NCI-H187 (cell line): ENCODE data around the gene VNN1.
"Not testable (repeated sequence)": the region's sequence is repeated elsewhere in the genome, so short reads cannot be mapped to it uniquely, and the experiment has no call there.

Experiments used
- DNase-seq, 2 experiments: peaks; one replicate each; lab custom pipeline; 2025; lab: John Stamatoyannopoulos, UW

Gene VNN1

DNA sequence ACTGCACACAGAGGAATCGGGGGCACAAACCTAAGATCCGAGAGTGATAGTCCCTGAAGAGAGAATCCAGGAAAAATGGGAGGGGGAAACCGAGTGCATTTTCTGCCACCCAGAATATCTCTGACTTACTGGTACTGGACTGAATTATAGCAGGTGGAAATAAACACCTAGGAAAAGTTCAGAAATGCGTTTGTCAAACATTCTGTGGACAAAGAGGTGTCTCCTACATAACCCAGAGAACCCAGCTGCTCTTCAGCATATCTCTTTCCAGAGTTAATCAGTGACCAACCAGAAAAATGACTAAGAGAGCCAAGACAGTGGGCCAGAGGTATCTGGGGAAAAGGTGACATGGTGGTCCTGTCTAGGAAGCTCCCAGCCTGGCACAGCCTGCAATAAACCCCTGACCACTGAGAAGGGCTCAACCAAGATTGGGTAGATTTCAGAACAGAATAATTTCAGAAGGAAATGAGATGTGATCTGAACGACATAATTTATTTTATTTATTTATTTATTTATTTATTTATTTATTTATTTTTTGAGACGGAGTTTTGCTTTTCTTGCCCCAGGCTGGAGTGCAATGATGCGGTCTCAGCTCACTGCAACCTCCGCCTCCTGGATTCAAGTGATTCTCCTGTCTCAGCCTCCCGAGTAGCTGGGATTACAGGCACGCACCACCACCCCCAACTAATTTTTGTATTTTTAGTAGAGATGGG, 6.0 kb upstream of the VNN1 start:
- no peak for DNase-seq

DNA sequence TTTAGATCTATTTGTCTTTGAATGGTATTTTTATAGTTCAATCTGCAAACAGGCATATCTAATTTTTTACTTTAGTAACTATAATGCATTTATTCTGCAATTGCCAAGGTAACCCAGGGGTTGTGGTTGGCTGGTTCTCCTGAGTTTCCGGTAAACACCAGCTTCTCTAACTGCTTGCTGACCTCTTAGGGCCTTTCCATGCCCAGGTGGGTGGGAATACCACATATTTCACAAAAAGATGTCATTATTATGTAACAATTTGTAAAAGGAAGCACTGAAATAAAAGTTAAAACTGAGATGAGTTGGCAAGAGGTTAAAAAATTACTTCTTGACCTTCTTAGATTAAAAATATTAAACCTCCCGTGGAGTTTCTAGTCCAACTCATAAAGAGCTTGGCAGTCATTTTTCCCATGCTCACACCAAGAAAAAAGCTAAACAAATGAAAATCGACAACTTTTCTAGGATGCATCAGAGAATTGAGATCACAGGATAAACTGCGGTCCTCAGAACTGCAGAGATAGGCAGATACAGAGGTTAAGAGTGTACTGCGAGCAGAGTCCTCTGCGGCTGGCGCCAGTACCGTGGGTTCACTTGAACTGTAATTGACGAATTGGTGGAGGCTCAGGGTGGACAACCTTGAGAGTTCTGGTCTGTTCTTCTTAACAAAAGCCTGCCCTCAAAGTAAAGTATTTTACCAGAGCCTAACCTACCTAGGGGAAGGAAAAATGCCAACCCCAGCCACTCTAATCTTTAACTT, 2.2 kb upstream of the VNN1 start:
- DNase-seq: no peak

DNA sequence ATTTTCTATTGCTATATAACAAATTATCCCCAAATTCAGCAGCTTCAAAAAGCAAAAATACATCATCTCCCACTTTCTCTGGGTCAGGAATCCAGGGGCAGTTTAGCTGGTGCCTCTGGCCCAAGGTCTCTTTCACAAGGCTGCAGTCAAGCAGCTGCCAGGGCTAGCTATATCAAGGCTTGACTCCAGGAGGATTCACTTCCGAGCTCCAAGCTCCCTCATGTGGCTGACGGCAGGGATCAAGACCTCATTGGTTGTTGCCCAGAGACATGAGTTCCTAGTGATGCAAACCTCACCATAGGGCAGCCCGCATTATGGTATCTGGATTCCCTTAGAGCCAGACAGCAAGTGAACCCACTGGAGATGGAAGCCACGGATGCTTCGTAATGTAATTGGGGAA, 1.3 kb upstream of the VNN1 start:
- no peak for DNase-seq

DNA sequence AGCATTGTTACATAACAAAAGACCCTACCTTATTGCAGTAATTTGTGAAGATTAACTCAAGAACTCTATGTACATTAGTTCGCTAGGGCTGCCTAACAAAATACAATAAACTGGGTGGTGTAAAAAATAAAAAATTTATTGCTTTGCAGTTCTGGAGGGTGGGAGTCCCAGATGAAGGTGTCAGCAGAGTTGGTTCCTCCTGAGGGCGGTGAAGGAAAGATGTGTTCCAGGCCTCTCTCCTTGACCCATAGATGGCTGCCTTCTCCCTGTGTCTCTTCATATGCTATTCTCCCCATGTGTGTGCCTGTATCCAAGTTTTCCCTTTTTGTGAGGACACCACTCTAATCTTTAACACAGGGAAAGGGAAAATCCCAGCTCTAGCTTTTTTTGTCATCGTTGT, 305 bp upstream of the VNN1 start:
- no peak for DNase-seq

DNA sequence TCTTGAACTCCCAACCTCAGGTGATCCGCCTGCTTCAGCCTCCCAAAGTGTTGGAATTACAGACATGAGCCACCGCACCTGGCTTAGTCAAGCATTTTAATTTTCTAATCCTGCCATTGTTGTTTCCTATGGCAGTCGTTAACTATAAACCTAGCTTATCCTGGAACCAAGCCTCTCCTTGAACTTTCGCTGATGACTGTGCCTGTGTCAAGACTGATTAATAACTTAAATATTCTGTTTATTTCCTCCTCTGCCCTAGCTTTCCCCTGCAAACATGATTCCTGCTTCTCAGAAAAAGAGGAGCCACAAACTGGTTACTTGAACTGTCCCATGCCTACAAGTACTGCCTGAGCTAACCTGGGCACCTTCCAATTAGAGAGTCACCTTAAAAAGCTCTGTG, 1.5 kb downstream of the VNN1 start:
- DNase-seq: no peak

DNA sequence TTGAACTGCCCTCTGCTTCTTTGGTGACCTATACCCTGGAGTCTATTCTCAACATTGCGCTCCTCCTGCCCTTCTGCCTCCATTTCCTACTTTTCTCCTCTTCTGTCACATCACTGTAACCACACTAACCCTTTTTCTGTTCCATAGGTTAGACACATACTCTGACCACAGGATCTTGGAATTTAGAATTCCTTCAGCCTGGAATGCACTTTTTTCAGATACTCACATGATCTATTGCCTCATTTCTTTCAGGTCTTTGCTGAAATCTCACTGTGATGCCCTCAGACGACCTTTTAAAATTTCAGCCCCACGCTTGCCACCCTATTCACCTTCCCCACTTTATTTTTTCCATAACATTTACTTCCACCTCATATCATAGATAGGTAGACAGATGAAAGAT, 5.1 kb downstream of the VNN1 start:
- DNase-seq: no peak

DNA sequence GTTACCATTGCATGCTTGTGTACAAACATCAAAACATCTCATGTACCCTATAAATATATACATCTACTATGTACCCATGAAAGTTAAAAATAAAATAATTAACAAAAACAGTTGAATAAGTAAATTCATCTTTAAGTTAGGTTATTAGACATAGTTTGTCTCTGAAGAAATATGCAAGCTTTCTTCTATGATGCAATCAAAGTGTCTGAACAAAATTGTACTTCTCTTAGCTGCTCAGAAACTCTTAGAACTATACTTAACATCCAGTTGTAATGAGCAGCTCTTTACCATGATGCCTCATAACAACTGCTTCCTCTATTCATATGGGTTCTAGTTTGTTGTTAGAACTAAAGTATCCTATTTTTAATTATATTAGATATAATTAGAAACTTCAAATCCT, 5.9 kb downstream of the VNN1 start:
- no peak for DNase-seq

DNA sequence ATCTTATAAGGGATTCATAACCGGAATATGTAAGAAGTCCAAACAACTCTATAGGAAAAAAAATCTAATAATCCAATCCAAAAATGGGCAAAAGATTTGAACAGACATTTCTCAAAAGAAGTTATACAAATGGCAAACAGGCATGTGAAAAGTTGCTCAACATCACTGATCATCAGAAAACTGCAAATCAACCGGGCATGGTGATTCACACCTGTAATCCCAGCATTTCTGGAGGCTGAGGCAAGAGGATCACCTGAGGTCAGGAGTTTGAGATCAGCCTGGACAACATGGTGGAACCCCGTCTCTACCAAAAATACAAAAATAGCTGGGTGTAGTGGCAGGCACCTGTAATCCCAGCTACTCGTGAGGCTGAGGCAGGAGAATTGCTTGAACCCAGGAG, 7.1 kb downstream of the VNN1 start:
- not testable (repeated sequence) for DNase-seq

DNA sequence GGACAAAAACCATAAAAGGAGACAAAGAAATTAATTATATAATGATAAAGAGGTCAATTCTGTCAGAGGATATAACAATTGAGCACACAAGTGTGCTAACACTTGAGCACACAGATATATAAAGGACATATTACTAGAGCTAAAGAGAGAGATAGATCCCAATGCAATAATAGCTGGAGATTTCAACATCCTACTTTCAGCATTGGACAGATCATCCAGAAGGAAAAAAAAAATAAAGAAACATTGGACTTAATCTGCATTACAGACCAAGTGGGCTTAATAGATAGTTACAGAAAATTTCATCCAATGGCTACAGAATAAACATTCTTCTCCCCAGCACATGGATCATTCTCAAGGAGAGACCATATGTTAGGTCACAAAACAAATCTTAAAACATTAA, 9.9 kb downstream of the VNN1 start:
- DNase-seq: no peak

DNA sequence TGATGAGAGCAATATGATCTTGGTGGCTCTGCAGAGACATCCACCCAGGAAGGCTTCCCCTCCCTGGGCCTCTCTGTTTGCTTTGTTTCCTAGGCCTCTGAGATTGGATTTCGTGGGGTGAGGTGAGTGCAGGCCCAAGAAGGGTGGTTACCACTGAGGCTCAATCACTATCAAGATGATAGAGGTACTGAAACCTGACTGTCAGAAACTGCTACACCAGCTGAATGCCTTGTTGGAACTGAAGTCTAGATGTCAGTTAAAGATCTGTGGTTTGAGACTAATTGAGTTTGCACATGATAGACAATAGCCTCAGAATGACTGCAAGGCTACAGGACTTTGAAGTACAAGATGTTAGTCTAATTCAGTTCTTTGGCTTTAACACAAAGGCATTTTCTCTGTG, 15.2 kb downstream of the VNN1 start:
- no peak for DNase-seq

DNA sequence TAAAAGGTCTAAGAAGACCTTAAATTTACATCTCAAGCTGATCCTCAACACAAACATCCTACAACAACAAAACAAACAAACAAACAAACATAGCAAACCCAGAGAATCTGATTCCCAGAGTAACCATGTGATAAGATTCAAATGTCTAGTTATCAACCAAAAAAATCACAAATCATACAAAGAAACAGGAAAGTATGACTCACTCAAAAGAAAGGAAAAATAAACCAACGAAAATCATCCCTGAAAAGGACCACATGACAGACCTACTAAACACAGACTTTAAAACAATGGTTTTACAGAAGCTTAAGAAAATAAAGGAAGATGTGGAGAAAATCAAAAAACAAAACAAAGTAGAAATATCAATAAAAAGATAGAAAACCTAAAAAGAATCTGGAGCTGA, 18.1 kb downstream of the VNN1 start:
- no peak for DNase-seq

DNA sequence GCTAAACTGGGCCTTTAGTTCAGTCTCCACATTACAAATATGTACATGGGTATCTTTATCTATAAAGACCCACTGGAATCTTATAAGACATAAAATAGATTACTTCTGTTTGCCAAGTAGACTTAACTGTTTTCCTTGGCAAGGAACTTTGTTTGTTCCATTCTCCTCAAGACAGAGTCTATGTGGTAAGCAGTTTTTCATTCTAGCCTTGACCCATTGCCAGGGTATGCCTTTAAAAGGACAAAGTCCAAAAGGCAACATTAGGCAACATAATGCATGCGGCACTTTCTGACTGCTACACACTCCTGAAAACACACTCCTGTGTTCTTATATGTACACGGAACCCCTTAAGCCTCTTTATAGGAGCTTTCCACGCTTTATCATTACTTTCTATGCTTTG, 20.4 kb downstream of the VNN1 start:
- no peak for DNase-seq

DNA sequence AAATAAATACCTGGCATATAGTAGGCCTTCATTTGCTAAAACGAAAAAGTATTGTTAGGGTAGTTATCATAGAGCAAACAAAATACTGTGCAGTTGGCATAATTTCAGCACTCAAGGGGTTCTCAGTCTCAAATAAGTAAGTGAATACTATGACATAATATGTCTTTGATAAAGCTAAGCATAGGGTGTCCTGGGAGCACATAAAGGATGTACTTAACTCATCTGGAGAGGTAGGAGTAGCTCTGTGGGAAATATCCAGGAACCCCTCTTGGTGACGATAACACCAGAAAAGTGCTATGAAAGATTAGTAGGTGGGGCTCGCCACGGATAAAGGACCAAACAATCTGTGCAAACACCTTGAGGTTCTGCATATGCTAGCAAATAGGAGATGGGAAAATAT, 23.2 kb downstream of the VNN1 start:
- no peak for DNase-seq

DNA sequence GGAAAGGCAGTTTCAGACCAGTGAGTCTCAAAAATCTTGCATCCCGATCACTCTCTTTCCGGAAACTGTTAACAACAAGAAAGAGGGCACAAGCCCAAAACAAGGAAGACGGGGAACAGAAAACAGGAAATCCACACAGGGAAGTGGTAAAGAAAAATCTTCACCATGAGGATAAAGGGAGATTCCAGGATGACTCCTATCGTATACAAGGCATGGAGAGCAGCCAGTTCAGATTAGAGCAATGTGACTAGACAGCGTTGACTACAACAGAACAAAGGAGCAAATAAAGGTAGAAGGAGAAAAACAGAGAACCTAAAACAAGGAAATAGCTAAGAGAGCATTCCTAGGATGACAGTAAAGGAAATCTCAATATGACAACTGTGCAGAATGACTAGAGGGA, 26.5 kb downstream of the VNN1 start:
- DNase-seq: no peak

DNA sequence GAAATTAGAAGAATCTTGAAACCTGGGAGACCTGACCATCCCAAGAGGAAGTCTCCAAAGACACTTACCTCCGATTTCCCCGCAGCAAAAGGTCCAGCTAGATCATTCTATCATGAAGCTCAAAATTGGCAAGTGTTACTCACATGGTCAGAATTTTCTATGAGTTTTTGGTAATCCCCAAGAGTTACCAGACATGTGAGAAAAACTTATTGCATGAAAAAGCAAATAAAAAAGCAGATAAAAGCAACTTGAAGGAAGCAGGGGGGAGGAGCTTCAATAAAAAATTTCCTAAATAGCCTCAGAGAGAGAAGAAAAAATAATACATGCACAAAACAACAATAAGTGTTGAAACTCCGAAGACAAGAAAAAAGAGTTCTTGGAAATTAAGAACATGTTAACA, 27.3 kb downstream of the VNN1 start:
- DNase-seq: no peak

DNA sequence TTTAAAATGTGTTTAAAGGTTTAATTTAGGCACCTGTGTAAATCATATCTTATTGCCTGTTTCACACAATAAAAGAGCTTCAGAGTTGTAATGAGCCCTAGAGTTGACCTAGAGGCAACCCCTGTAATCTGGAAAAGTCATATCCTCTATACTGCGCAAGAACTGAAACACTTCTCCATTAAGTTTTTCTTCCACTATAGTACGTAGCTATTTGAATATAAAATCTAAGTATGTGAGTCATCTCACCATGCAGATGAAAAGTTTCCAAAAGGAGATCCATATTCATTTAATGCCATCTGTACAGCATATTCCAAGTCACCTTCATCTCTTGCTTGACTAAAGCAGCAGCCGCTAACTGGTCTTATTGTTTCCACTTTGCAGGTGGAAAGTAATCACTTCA, 28.8 kb downstream of the VNN1 start:
- no peak for DNase-seq

DNA sequence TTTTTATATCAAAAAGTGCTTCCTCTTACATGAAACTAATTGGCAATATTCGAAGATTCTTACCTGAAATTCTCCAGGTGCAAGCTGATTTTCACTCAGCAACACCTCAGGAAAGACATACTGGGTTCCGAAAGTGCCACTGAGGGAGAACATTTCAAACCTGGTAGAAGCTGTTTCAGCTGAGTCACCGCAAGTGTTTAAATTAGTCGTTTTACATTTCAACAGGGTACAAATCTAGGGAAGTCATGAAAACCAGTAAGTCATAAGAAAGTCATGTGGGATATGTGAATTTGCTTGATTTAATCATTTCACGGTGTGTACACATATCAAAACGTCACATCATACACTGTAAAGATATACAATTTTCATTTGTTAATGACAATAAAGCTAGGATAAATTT, 29.6 kb downstream of the VNN1 start:
- DNase-seq: no peak

DNA sequence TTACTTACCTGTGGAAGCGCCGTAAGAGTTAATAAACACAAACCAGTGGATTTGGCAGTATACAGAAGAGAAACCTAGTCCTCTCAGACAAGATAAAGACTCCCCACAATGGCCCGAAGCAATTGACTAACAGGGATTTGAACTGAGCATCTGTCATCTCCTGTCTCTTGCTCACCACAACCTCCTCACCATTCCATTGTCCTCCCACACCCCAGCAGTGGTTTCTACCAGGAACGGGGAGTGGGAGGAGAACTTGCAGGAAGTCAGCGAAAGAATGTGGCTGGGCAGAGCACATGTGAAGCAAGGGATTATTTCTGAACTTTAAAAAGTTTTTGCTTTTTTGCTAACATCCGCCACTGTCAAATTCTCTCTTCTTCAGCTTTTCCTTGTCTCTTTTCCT, 30.3 kb downstream of the VNN1 start:
- no peak for DNase-seq

DNA sequence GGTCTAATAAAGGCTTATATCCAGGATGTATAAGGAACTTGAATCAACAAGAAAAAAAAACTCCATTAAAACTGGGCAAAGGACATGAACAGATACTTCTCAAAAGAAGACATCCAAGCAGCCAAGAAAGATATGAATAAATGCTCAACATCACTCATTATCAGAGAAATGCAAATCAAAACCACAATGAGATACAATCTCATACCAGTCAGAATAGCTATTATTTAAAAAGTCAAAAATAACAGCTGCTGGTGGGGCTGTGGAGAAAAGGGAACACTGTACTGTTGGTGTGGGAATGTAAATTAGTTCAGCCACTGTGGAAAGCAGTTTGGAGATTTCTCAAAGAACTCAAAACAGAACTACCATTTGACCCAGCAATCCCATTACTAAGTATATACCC, 34.8 kb downstream of the VNN1 start:
- DNase-seq: not testable (repeated sequence)

DNA sequence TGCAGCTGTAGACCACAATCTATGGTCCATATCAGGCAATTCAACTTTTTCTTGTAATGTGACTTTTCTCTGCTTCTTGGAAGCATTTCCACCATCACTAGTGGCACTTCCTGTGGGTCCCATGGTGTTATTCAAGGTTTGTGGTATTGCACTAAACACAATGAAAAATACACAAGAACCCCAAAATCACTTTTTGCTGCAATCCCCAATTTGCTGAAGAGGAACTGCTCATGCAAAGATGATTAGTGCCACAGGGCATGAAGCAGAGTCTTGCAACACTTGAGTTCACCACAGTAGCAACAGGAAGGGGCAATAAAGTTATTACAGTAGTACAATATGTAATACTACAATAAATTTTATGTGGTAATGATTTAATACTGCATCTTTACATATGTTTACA, 38.1 kb downstream of the VNN1 start:
- no peak for DNase-seq

DNA sequence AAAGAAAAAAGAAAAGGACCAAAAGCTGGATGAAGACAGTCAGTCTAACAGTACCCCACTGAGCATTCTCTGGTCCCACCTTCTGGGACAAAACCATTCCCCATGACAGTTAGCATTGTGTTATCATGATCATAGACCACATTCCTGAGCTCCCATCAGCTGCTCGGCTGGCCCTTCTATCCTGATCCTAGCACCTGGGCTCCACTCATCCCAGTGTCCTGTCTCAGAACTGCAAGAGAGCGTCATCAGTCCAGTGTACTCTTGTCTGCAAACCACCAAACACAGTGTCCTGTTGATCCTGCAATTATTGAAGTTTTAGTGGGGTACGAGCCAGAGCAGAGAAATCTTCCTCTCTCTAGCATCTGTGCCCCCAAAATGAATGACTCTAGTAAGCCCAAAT, 38.9 kb downstream of the VNN1 start:
- DNase-seq: no peak

DNA sequence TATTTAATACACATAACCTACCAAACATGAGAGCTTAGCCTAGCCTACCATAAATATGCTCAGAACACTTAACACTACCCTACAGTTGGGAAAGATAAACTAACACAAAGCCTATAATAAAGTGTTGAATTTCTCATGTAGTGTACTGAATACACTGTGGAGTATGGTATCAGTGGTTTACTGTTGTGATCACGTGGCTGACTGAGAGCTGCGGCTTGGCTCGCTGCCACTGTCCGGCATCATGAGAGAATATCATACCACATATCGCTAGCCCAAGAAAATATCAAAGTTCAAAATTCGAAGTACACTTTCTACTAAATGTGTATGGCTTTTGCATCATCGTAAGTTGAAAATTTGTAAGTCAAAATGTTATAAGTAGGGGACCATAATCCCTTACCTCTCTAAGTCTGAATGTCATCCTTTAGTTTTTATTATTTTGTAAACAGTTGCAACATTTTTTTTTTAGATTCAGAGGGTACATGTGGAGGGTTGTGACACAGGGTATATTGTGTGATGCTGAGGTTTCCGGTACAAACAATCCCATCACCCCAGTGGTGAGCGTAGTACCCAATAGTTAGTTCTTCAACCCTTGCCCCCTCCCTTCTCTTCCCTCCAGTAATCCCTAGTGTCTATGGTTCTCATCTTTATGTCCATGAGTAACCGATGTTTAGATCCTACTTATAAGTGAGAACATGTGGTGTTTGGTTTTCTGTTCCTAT, 40.3 kb downstream of the VNN1 start:
- DNase-seq: peak; percentile 8 to 48

DNA sequence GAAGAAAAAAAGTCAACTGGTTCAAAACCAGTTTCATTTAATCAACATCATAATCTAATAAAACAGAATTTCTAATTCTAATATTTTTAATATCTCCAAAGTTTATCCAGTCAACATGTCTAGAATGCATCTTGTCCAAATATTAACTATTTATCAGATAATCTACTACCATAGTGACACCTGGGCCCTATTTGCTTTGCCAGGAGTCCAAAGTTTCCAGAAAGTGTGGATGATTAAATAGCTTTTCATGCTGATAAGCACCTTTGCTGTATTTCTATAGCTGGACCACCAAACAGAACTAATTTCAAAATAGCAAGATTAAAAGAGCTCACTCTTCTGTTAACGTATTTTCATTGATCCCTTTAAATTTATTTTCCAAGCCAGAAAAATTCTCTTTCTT, 42.6 kb downstream of the VNN1 start:
- DNase-seq: no peak
